Measurements from ENCODE around the gene SETD2.
"Not testable (repeated sequence)": the region's sequence is repeated elsewhere in the genome, so short reads cannot be mapped to it uniquely, and the experiment has no call there.

The SETD2 gene

GRCh38 chr3:47102081-47102600, 61.8 kb downstream of the SETD2 start:
- DNase-seq (ENCODE audit: low spot score) = no peak

GRCh38 chr3:47098910-47099309, 65.0 kb downstream of the SETD2 start:
- no peak for DNase-seq (ENCODE audit: low spot score)

- DNase-seq (ENCODE audit: low spot score) = no peak
These were observed 66.0 kb downstream of the SETD2 start for GRCh38 chr3:47097864-47098263.

- DNase-seq (ENCODE audit: low spot score) = no peak
These were observed 67.0 kb downstream of the SETD2 start for GRCh38 chr3:47096959-47097358.

GRCh38 chr3:47092090-47092489, 71.8 kb downstream of the SETD2 start:
- no peak for DNase-seq (ENCODE audit: low spot score)

- no peak for DNase-seq (ENCODE audit: low spot score)
These were observed 74.3 kb downstream of the SETD2 start for GRCh38 chr3:47089630-47090029.

- no peak for DNase-seq (ENCODE audit: low spot score)
These were observed 77.8 kb downstream of the SETD2 start for GRCh38 chr3:47086071-47086470.

- DNase-seq (ENCODE audit: low spot score) = no peak
These were observed 80.1 kb downstream of the SETD2 start for GRCh38 chr3:47083786-47084185.

- no peak for DNase-seq (ENCODE audit: low spot score)
These were observed 81.4 kb downstream of the SETD2 start for GRCh38 chr3:47082519-47082918.

- no peak for DNase-seq (ENCODE audit: low spot score)
These were observed 84.5 kb downstream of the SETD2 start for GRCh38 chr3:47079432-47079831.

- no peak for DNase-seq (ENCODE audit: low spot score)
These were observed 90.2 kb downstream of the SETD2 start for GRCh38 chr3:47073685-47074084.

GRCh38 chr3:47070770-47071169, 93.1 kb downstream of the SETD2 start:
- DNase-seq (ENCODE audit: low spot score) = no peak

- DNase-seq (ENCODE audit: low spot score) = not testable (repeated sequence)
These were observed 97.7 kb downstream of the SETD2 start for GRCh38 chr3:47066259-47066658.

GRCh38 chr3:47065681-47066080, 98.2 kb downstream of the SETD2 start:
- DNase-seq (ENCODE audit: low spot score) = no peak

GRCh38 chr3:47065058-47065457, 98.9 kb downstream of the SETD2 start:
- no peak for DNase-seq (ENCODE audit: low spot score)

GRCh38 chr3:47057212-47057671, 106.7 kb downstream of the SETD2 start:
- no peak for DNase-seq (ENCODE audit: low spot score)

- DNase-seq (ENCODE audit: low spot score) = no peak
These were observed 107.2 kb downstream of the SETD2 start for GRCh38 chr3:47056705-47057104.

GRCh38 chr3:47054412-47054811, 109.5 kb downstream of the SETD2 start:
- no peak for DNase-seq (ENCODE audit: low spot score)

GRCh38 chr3:47047673-47048072, 116.2 kb downstream of the SETD2 start:
- DNase-seq (ENCODE audit: low spot score) = no peak

- DNase-seq (ENCODE audit: low spot score) = no peak
These were observed 116.8 kb downstream of the SETD2 start for GRCh38 chr3:47047069-47047468.

- no peak for DNase-seq (ENCODE audit: low spot score)
These were observed 121.6 kb downstream of the SETD2 start for GRCh38 chr3:47042231-47042791.

GRCh38 chr3:47041114-47041513, 122.8 kb downstream of the SETD2 start:
- DNase-seq (ENCODE audit: low spot score) = no peak

- DNase-seq (ENCODE audit: low spot score) = not testable (repeated sequence)
These were observed 126.6 kb downstream of the SETD2 start for GRCh38 chr3:47037302-47037701.

- no peak for DNase-seq (ENCODE audit: low spot score)
These were observed 127.8 kb downstream of the SETD2 start for GRCh38 chr3:47036145-47036544.

Measured in D341Med (cell line).